CD8-positive, alpha-beta memory T cell (primary cell): ENCODE results near the gene XCR1. TPM values are rescaled to one million over a fixed set of nuclear protein-coding genes. Genes with fewer than 3 reads are reported as not detected.
A peak's percentile ranks its signal among the peaks of the same experiment; 100 is the strongest.

Source experiments
- CTCF ChIA-PET: fragments of 350-600 bp; sonication (Branson Sonifier 250); formaldehyde crosslinking; loops from one replicate; lab custom pipeline; 2021; ENCODE audit warnings: antibody characterized with exemption; lab: Charles Lee
- POLR2A ChIA-PET: fragments of 350-600 bp; sonication (Branson Sonifier 250); formaldehyde crosslinking; loops from one replicate; lab custom pipeline; 2021; ENCODE audit warnings: antibody characterized with exemption; lab: Charles Lee
- DNase-seq, 5 donors: peaks; one replicate each; pipeline versions ENCODE4 v3.0.0 to v3.0.0-alpha.2; 2020 to 2022; ENCODE audit warnings: mixed read lengths in 1 of 5
- H3K27ac ChIP-seq: one replicate; pipeline ENCODE4 v1.7.0; 2013; ENCODE audit warnings: low read depth, mild to moderate bottlenecking, low read length, moderate library complexity
- H3K27me3 ChIP-seq: 2 replicates; pipeline ENCODE4 v1.7.0; 2013; ENCODE audit warnings: low read length, mild to moderate bottlenecking; ENCODE audit not compliant: insufficient read depth, poor library complexity, severe bottlenecking
- H3K36me3 ChIP-seq: 2 replicates; pipeline ENCODE4 v1.7.0; 2013; ENCODE audit warnings: mild to moderate bottlenecking, low read length, moderate library complexity; ENCODE audit not compliant: insufficient read depth
- H3K4me1 ChIP-seq: 2 replicates; pipeline ENCODE4 v1.7.0; 2013; ENCODE audit warnings: mild to moderate bottlenecking, low read length, moderate library complexity; ENCODE audit not compliant: insufficient read depth
- H3K4me3 ChIP-seq: 2 replicates; pipeline ENCODE4 v1.7.0; 2013; ENCODE audit warnings: mild to moderate bottlenecking, low read length
- H3K9me3 ChIP-seq: 2 replicates; pipeline ENCODE4 v1.7.0; 2013; ENCODE audit warnings: mild to moderate bottlenecking, low read length
- H3K27ac Mint-ChIP-seq, 8 donors: one replicate each; pipeline ENCODE4 v1.8.0; 2020 to 2021; ENCODE audit warnings: mixed read lengths in 8 of 8, mild to moderate bottlenecking in 6 of 8, inconsistent platforms in 3 of 8, moderate library complexity in 3 of 8
- H3K27me3 Mint-ChIP-seq, 2 donors: one replicate each; pipeline ENCODE4 v1.8.0; 2020 to 2021; ENCODE audit warnings: mixed read lengths in 2 of 2, mild to moderate bottlenecking in 1 of 2, moderate library complexity in 1 of 2
- H3K36me3 Mint-ChIP-seq, 3 donors: one replicate each; pipeline ENCODE4 v1.8.0; 2020 to 2021; ENCODE audit warnings: mixed read lengths in 3 of 3, inconsistent platforms in 1 of 3, mild to moderate bottlenecking in 1 of 3
- H3K4me1 Mint-ChIP-seq, 3 donors: one replicate each; pipeline ENCODE4 v1.8.0; 2020 to 2021; ENCODE audit warnings: mixed read lengths in 3 of 3, inconsistent platforms in 1 of 3, mild to moderate bottlenecking in 1 of 3
- H3K4me3 Mint-ChIP-seq, 7 donors: one replicate each; pipeline ENCODE4 v1.8.0; 2020 to 2021; ENCODE audit warnings: mixed read lengths in 7 of 7, mild to moderate bottlenecking in 6 of 7, moderate library complexity in 4 of 7, inconsistent platforms in 2 of 7
- H3K9me3 Mint-ChIP-seq, 5 donors: one replicate each; pipeline ENCODE4 v1.8.0; 2020 to 2022; ENCODE audit warnings: mixed read lengths in 5 of 5, mild to moderate bottlenecking in 3 of 5, moderate library complexity in 2 of 5, inconsistent platforms in 1 of 5
- polyA plus RNA-seq: library from polyadenylated mRNA; unstranded; fragments of 300-500 nt; fragmentation: Illumina TruSeq; gene quantifications from one replicate; pipeline ENCODE4 v1.2.3, GENCODE V29; 2021
- total RNA-seq, 2 experiments: library from RNA; stranded (reverse); gene quantifications; one replicate each; pipeline ENCODE4 v1.2.3, GENCODE V29; 2021

XCR1 gene
- total and polyA plus RNA-seq, 3 experiments from 2014 or later = not detected

DNA sequence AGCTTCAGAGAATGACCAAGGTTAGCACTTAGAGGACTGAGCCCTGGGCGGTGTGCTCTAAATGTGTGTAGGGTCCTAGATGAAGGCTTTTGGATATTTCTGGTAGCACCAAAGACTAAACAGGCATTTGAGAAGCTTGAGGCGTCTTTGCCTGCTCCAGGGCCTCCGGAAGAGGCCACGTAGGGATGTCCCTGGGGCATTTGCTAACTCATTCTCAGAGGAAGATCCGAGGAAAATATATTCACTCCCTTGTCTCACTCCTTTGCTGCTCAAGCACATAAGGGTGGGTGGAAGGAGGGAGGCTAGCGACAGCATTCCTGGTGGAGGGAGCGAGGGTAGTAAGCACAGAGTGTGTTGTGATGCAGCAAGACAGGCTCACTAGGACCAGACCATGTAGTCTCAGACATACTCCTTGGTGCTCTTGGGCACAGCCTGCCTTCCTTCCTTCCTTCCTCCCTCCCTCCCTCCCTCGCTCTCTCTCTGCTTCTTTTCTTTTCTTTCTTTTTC, 38.5 kb upstream of the XCR1 start:
- CTCF ChIA-PET = interaction anchor here (1.1 to 9.2 kb wide), 7 partner anchors 11 to 406 kb away, joined by 3 to 61 read pairs (median 7); partner anchors contain the start of gene CXCR6
- Mint-ChIP-seq H3K36me3 (peaks cover 0 to 1% (median 0%) of the 10 kb centered on the region in 3 donors), H3K4me1 (peaks cover 77 to 84% (median 84%) of the 10 kb centered on the region in 3 donors), H3K27me3 (no peaks in the 10 kb centered on the region), H3K9me3 (peaks cover 1 to 13% (median 9%) of the 10 kb centered on the region in 5 donors), H3K27ac (peak overlapping the region; percentile 77 to 97 (median 96)), H3K4me3 (peak overlapping the region; percentile 36 to 84 (median 76))
- peak in 1 of 5 donors; percentile 18 for DNase-seq
- POLR2A ChIA-PET = interaction anchor here (1.1 to 1.8 kb wide), 6 partner anchors 9 to 122 kb away, joined by 4 to 15 read pairs (median 8); partner anchors contain the start of genes CXCR6 and FYCO1
- peak overlapping the region; percentile 13 for H3K4me3 ChIP-seq
- H3K4me1 ChIP-seq = peaks cover 71% of the 10 kb centered on the region
- H3K9me3 ChIP-seq = no peaks in the 10 kb centered on the region
- no peak overlapping the region for H3K27ac ChIP-seq
- no peaks in the 10 kb centered on the region for H3K27me3 ChIP-seq
- no peaks in the 10 kb centered on the region for H3K36me3 ChIP-seq

DNA sequence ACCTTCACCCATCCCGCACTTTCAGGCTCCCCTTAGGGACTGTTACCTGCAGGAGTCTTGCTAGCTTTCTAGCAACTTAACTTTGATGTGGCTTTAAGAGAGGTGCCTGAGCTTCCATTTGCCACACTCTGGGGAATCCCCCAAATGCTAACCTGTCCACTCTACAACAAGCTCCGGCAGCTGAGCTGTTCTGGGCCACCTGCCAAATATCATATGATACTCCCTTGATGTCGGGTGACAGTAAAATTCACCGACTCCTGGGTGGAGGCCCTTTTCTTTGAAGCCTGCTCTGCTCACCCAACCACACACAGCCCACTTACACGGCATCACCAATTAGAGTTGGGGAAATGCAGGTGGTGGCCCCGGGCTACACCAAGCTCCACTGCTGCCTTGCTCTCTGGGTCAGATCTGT, 38.0 kb upstream of the XCR1 start:
- Histone ChIP-seq H3K4me3 (peak overlapping the region; percentile 13), H3K27me3 (no peaks in the 10 kb centered on the region), H3K4me1 (peaks cover 66% of the 10 kb centered on the region), H3K9me3 (no peaks in the 10 kb centered on the region), H3K27ac (no peak overlapping the region), H3K36me3 (no peaks in the 10 kb centered on the region)
- POLR2A ChIA-PET = interaction anchor here (1.1 to 1.8 kb wide), 7 partner anchors 8 to 122 kb away, joined by 3 to 15 read pairs (median 8); partner anchors contain the start of genes CXCR6 and FYCO1
- DNase-seq = peak; percentile 62 to 94 (median 84)
- Mint-ChIP-seq H3K27ac (peak overlapping the region; percentile 77 to 97 (median 96)), H3K4me3 (peak overlapping the region; percentile 36 to 84 (median 76)), H3K27me3 (no peaks in the 10 kb centered on the region), H3K4me1 (peaks cover 72 to 79% (median 79%) of the 10 kb centered on the region in 3 donors), H3K9me3 (peaks cover 0 to 9% (median 4%) of the 10 kb centered on the region in 5 donors), H3K36me3 (no peaks in the 10 kb centered on the region)
- CTCF ChIA-PET = interaction anchor here (1.1 to 9.2 kb wide), 9 partner anchors 12 to 405 kb away, joined by 3 to 61 read pairs (median 4); partner anchors contain the start of gene CXCR6

DNA sequence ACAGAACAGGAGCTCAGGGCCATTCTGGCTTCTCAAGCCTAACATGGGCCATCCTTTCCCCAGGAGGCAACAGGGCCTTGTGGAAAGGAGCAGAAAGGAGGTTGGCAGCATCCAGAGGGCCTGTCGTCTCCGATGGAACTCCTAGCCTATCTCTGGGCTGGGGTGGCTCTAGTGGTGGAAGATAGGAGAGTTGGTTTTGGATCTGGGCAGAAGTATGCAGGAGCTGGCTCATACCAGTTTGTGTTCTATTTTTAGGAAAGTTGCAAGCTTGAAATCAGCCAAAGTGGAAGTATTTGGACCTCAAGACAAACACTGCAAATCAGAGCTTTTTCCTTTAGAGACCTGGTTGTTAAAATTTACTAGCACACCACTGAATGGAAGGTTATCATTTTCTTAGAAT, 35.4 kb upstream of the XCR1 start:
- Histone ChIP-seq H3K4me3 (no peak overlapping the region), H3K27ac (no peak overlapping the region), H3K4me1 (peaks cover 43% of the 10 kb centered on the region), H3K27me3 (no peaks in the 10 kb centered on the region), H3K36me3 (no peaks in the 10 kb centered on the region), H3K9me3 (no peaks in the 10 kb centered on the region)
- CTCF ChIA-PET = interaction anchor here (1.0 to 9.2 kb wide), 3 partner anchors 14 to 124 kb away, joined by 3 to 61 read pairs (median 3); no protein-coding TSS in a partner anchor
- POLR2A ChIA-PET = no interaction called here
- peak overlapping the region in 2 of 8 donors; percentile 36 to 40 for H3K27ac Mint-ChIP-seq
- H3K36me3 Mint-ChIP-seq = no peaks in the 10 kb centered on the region
- no peaks in the 10 kb centered on the region for H3K27me3 Mint-ChIP-seq
- no peak for DNase-seq
- H3K9me3 Mint-ChIP-seq = no peaks in the 10 kb centered on the region
- peaks cover 46 to 53% (median 52%) of the 10 kb centered on the region in 3 donors for H3K4me1 Mint-ChIP-seq
- no peak overlapping the region for H3K4me3 Mint-ChIP-seq

DNA sequence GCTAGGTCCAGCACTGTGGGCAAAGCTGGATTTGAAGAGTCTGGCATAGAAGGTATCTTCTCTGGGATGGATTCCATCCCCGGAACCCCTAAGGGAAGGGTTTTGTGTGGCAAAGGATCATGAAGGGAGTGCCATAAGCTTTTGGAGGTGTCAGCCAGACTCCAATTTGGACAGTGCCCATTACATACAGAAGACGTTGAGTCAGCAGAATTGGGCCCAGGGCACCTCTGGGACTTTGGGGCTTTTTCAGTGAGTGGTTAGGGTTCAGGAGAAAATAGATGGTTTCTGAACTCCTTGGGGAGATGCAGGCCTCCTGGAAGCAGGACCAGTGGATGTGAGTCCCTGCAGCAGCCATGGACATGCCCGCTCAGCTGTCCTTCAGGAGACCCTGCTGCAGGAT, 34.6 kb upstream of the XCR1 start:
- Histone ChIP-seq H3K36me3 (no peaks in the 10 kb centered on the region), H3K27me3 (no peaks in the 10 kb centered on the region), H3K4me1 (peaks cover 35% of the 10 kb centered on the region), H3K27ac (no peak overlapping the region), H3K9me3 (no peaks in the 10 kb centered on the region), H3K4me3 (no peak overlapping the region)
- Mint-ChIP-seq H3K9me3 (no peaks in the 10 kb centered on the region), H3K27me3 (peaks cover 0 to 2% of the 10 kb centered on the region in 2 donors), H3K4me1 (peaks cover 38 to 45% (median 45%) of the 10 kb centered on the region in 3 donors), H3K36me3 (no peaks in the 10 kb centered on the region), H3K27ac (no peak overlapping the region), H3K4me3 (no peak overlapping the region)
- no peak for DNase-seq
- POLR2A ChIA-PET = no interaction called here
- CTCF ChIA-PET = interaction anchor here (9.2 kb wide), 1 partner anchor 15 kb away, joined by 61 read pairs; no protein-coding TSS in a partner anchor

DNA sequence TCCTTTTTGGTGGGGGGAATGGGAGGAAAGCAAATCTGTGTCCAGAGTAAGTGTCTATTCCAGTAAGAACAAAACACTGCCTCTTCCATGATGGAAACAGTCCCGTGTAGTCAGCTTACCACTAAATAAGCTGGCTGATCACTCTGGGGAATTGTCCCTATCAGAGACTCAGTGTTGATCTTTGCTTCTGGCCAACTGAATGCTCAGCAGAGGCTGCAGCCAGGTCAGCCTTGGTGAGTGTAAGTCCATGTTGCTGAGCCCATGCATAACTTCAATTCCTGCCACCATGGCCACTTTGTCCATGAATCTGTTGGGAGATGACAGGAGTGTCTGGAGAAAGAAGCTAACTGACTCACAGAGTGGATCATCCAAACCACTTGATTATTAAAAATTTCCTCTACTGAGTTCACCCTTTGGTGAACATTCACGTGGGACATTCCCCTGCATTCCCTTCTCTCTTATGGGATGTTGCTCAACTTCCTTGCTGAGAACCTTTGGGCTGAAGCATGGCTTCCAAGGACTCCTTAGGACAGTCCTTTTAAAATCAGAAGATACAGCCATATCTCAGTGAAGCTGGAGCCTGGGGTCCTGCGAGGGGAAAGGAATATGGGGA, 33.9 kb upstream of the XCR1 start:
- Histone ChIP-seq H3K27me3 (no peaks in the 10 kb centered on the region), H3K4me3 (no peak overlapping the region), H3K9me3 (no peaks in the 10 kb centered on the region), H3K36me3 (no peaks in the 10 kb centered on the region), H3K4me1 (peaks cover 29% of the 10 kb centered on the region), H3K27ac (no peak overlapping the region)
- Mint-ChIP-seq H3K27me3 (peaks cover 0 to 2% of the 10 kb centered on the region in 2 donors), H3K27ac (no peak overlapping the region), H3K9me3 (no peaks in the 10 kb centered on the region), H3K36me3 (no peaks in the 10 kb centered on the region), H3K4me3 (no peak overlapping the region), H3K4me1 (peaks cover 31 to 38% (median 38%) of the 10 kb centered on the region in 3 donors)
- no peak for DNase-seq
- ChIA-PET POLR2A (no interaction called here), CTCF (interaction anchor here (9.2 kb wide), 1 partner anchor 16 kb away, joined by 61 read pairs; no protein-coding TSS in a partner anchor)

DNA sequence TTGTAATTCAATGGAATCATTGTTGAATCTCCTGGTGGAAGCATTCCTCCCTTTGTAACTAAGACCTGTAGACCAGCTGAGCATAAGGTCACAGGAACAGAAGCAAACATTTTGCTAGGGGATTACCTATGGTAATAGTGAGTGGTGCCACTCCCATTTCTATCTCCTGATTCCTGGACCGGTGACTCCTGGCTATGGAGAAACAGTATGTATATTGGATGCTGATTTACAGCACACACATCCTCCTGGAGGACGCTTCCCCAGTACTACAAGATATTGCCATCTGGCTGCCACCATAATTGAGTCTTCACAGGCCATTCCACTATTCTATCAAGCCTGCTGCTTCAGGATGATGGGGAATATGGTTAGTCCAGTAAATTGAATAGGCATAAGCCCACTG, 33.3 kb upstream of the XCR1 start:
- ChIA-PET CTCF (interaction anchor here (9.2 kb wide), 1 partner anchor 17 kb away, joined by 61 read pairs; no protein-coding TSS in a partner anchor), POLR2A (no interaction called here)
- Histone ChIP-seq H3K4me1 (peaks cover 24% of the 10 kb centered on the region), H3K9me3 (no peaks in the 10 kb centered on the region), H3K27ac (no peak overlapping the region), H3K4me3 (no peak overlapping the region), H3K36me3 (no peaks in the 10 kb centered on the region), H3K27me3 (no peaks in the 10 kb centered on the region)
- H3K27ac Mint-ChIP-seq = no peak overlapping the region
- no peak for DNase-seq
- H3K9me3 Mint-ChIP-seq = no peaks in the 10 kb centered on the region
- H3K4me3 Mint-ChIP-seq = no peak overlapping the region
- H3K36me3 Mint-ChIP-seq = no peaks in the 10 kb centered on the region
- H3K27me3 Mint-ChIP-seq = peaks cover 0 to 2% of the 10 kb centered on the region in 2 donors
- H3K4me1 Mint-ChIP-seq = peaks cover 25 to 32% (median 31%) of the 10 kb centered on the region in 3 donors

DNA sequence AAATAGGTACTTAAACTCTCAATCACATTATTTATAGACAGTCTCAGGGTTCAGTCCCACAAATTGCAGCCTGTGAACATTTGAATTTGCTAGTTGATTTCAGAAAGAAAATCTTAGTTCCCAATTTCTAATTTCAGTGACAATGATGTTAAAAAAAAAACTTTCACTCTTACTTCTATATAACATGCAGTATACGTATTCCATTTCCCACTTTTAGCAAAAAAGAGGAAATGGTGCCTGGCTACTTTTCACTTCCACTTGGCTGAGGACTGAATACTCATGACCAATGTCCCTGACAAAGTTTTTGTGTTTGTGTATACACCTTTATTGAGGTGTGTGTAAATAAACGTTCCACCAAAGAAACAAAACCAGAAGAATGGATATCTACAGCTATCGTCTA, 32.1 kb upstream of the XCR1 start:
- Histone ChIP-seq H3K4me1 (peaks cover 13% of the 10 kb centered on the region), H3K9me3 (no peaks in the 10 kb centered on the region), H3K27ac (no peak overlapping the region), H3K4me3 (no peak overlapping the region), H3K36me3 (no peaks in the 10 kb centered on the region), H3K27me3 (no peaks in the 10 kb centered on the region)
- H3K9me3 Mint-ChIP-seq = no peaks in the 10 kb centered on the region
- no peak overlapping the region for H3K4me3 Mint-ChIP-seq
- no peak for DNase-seq
- peaks cover 0 to 2% of the 10 kb centered on the region in 2 donors for H3K27me3 Mint-ChIP-seq
- ChIA-PET POLR2A (no interaction called here), CTCF (interaction anchor here (9.2 kb wide), 1 partner anchor 18 kb away, joined by 61 read pairs; no protein-coding TSS in a partner anchor)
- no peaks in the 10 kb centered on the region for H3K36me3 Mint-ChIP-seq
- no peak overlapping the region for H3K27ac Mint-ChIP-seq
- H3K4me1 Mint-ChIP-seq = peaks cover 24 to 30% (median 27%) of the 10 kb centered on the region in 3 donors

DNA sequence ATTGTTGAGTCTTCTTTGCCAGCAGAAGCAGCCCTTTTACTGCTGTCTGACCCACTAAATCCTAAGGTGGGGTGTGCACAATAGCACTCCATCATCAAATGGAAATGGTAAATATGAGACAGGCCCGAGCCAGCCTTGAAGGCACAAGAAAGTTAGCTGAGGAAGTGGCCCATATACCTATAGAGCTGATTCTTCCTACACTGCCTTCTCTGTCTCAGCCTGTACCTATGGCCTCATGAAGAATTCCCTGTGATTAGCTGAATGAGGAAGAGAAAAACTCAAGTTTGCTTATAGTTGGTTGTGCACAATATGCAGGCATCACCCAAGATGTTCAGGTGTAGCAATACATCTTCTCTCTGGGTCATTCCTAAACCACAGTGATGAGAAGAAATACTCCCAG, 31.7 kb upstream of the XCR1 start:
- no peak overlapping the region for H3K27ac ChIP-seq
- no peaks in the 10 kb centered on the region for H3K9me3 Mint-ChIP-seq
- POLR2A ChIA-PET = no interaction called here
- no peak overlapping the region for H3K4me3 ChIP-seq
- H3K4me1 ChIP-seq = peaks cover 8% of the 10 kb centered on the region
- no peaks in the 10 kb centered on the region for H3K9me3 ChIP-seq
- H3K27ac Mint-ChIP-seq = no peak overlapping the region
- H3K27me3 Mint-ChIP-seq = peaks cover under 1 to 2% of the 10 kb centered on the region in 2 donors
- no peak for DNase-seq
- no peak overlapping the region for H3K4me3 Mint-ChIP-seq
- no peaks in the 10 kb centered on the region for H3K36me3 ChIP-seq
- no peaks in the 10 kb centered on the region for H3K36me3 Mint-ChIP-seq
- CTCF ChIA-PET = interaction anchor here (9.2 kb wide), 1 partner anchor 18 kb away, joined by 61 read pairs; no protein-coding TSS in a partner anchor
- H3K4me1 Mint-ChIP-seq = peaks cover 24 to 29% (median 25%) of the 10 kb centered on the region in 3 donors
- H3K27me3 ChIP-seq = no peaks in the 10 kb centered on the region
